HCT116 (cell line): ENCODE data around the gene PSORS1C2. TPM values are rescaled to one million over a fixed set of nuclear protein-coding genes. Genes with fewer than 3 reads are reported as not detected.

Experiments used
- ATAC-seq: fragments of 200-7000 bp; cut with Tn5 transposase; 2 replicates; pipeline ENCODE4 v1.9.1; 2020; ENCODE audit warnings: mild to moderate bottlenecking, moderate library complexity
- BruUV-seq: library from RNA; stranded (reverse); fragments of 400-500 nt; replicated peaks from 2 replicates; lab custom pipeline; 2021; lab: Mats Ljungman, UMichigan
- CTCF ChIA-PET: fragments of 300-600 bp; sonication (Branson Sonifier 250); formaldehyde crosslinking; loops from one replicate; lab custom pipeline; 2021; ENCODE audit warnings: antibody characterized with exemption; lab: Charles Lee
- POLR2A ChIA-PET: fragments of 300-600, 350-600 bp; sonication (Branson Sonifier 250); formaldehyde crosslinking; loops from one replicate; lab custom pipeline; 2021; ENCODE audit warnings: antibody characterized with exemption; lab: Charles Lee
- RAD21 ChIA-PET, 2 experiments: fragments of 300-600 bp; sonication (Branson Sonifier 250); formaldehyde crosslinking; loops; one replicate each; lab custom pipeline; 2023; ENCODE audit warnings: low total read pairs in 2 of 2; ENCODE audit not compliant: uncharacterized antibody in 2 of 2, unreplicated experiment in 2 of 2, low non-redundant PET in 1 of 2; lab: Charles Lee
- DNase-seq: peaks from one replicate; pipeline ENCODE4 v3.0.0-alpha.2; 2010; ENCODE audit warnings: low read depth, low spot score
- H2AFZ ChIP-seq: fragments of 200-600 bp; shearing (Covaris generic), sonication (generic); 2 replicates; pipeline ENCODE4 v1.6.1; 2017; ENCODE audit warnings: low read depth, mixed run types, mixed read lengths, antibody characterized with exemption, low read length; ENCODE audit not compliant: poor library complexity, severe bottlenecking
- H3K27ac ChIP-seq: 2 replicates; pipeline ENCODE4 v1.5.1; 2012; ENCODE audit warnings: low read depth, low read length
- H3K27me3 ChIP-seq: fragments of 200-600 bp; sonication (generic); 2 replicates; pipeline ENCODE4 v1.6.1; 2016; ENCODE audit warnings: mixed run types, low read length, mixed read lengths; ENCODE audit not compliant: insufficient read depth
- H3K36me3 ChIP-seq, 2 experiments: fragments of 200-500 bp in 1 of 2; fragments of 200-600 bp in 1 of 2; sonication (Bioruptor generic) in 1 of 2; sonication (generic) in 1 of 2; 2 replicates each; pipeline versions ENCODE4 v1.5.1 to v1.6.1; 2014 to 2016; ENCODE audit warnings: low read length in 2 of 2, inconsistent platforms in 1 of 2, mixed read lengths in 1 of 2, mixed run types in 1 of 2; ENCODE audit not compliant: insufficient read depth in 2 of 2, control insufficient read depth in 1 of 2
- H3K4me1 ChIP-seq, 2 experiments: fragments of 200-600 bp in 1 of 2; sonication (generic) in 1 of 2; 2 replicates each; pipeline versions ENCODE4 v1.5.1 to v1.6.1; 2012 to 2017; ENCODE audit warnings: low read length in 2 of 2, inconsistent platforms in 1 of 2, mild to moderate bottlenecking in 1 of 2, mixed read lengths in 1 of 2, mixed run types in 1 of 2, moderate library complexity in 1 of 2; ENCODE audit not compliant: insufficient read depth in 2 of 2, control insufficient read depth in 1 of 2
- H3K4me2 ChIP-seq: fragments of 200-600 bp; sonication (generic); 2 replicates; pipeline ENCODE4 v1.6.1; 2017; ENCODE audit warnings: mixed run types, low read length, mixed read lengths
- H3K4me3 ChIP-seq, 2 experiments: fragments of 200-600 bp in 1 of 2; sonication (generic) in 1 of 2; replicated peaks in 1 of 2; 2 replicates each; pipeline ENCODE4 v1.5.1; 2011 to 2016; ENCODE audit warnings: low read length in 2 of 2, control low read depth in 1 of 2, low read depth in 1 of 2, mild to moderate bottlenecking in 1 of 2, mixed read lengths in 1 of 2, mixed run types in 1 of 2
- H3K79me2 ChIP-seq: fragments of 200-600 bp; sonication (generic); 2 replicates; pipeline ENCODE4 v1.6.1; 2017; ENCODE audit warnings: mild to moderate bottlenecking, mixed run types, low read length, moderate library complexity, mixed read lengths; ENCODE audit not compliant: insufficient read depth
- H3K9ac ChIP-seq: fragments of 200-600 bp; sonication (generic); 2 replicates; pipeline ENCODE4 v1.6.1; 2016; ENCODE audit warnings: low read length, mixed read lengths
- H3K9me2 ChIP-seq: fragments of 200-600 bp; sonication (generic), shearing (Covaris generic); 2 replicates; pipeline ENCODE4 v1.6.1; 2017; ENCODE audit warnings: mixed run types, mild to moderate bottlenecking, moderate library complexity; ENCODE audit not compliant: insufficient read depth
- H3K9me3 ChIP-seq, 2 experiments: fragments of 200-500 bp in 1 of 2; fragments of 200-600 bp in 1 of 2; sonication (Bioruptor generic) in 1 of 2; sonication (generic) in 1 of 2; 2 replicates each; pipeline ENCODE4 v1.6.1; 2014 to 2017; ENCODE audit warnings: low read length in 2 of 2, mixed read lengths in 2 of 2, inconsistent platforms in 1 of 2, low read depth in 1 of 2, mild to moderate bottlenecking in 1 of 2, mixed run types in 1 of 2, moderate library complexity in 1 of 2; ENCODE audit not compliant: control insufficient read depth in 1 of 2, insufficient read depth in 1 of 2
- H4K20me1 ChIP-seq: fragments of 200-600 bp; sonication (generic), shearing (Covaris generic); 2 replicates; pipeline ENCODE4 v1.6.1; 2017; ENCODE audit warnings: mixed run types, mild to moderate bottlenecking, moderate library complexity; ENCODE audit not compliant: insufficient read depth
- ATF3 ChIP-seq: IDR thresholded peaks from 2 replicates; pipeline ENCODE4 v1.6.1; 2012
- CBX3 ChIP-seq: IDR thresholded peaks from 2 replicates; pipeline ENCODE4 v1.6.1; 2012; ENCODE audit warnings: low read depth
- CEBPB ChIP-seq: IDR thresholded peaks from 2 replicates; pipeline ENCODE4 v1.6.1; 2012; ENCODE audit warnings: low read depth
- JUND ChIP-seq: IDR thresholded peaks from 2 replicates; pipeline ENCODE4 v1.6.1; 2012
- MAX ChIP-seq: IDR thresholded peaks from 2 replicates; pipeline ENCODE4 v1.6.1; 2012
- POLR2A ChIP-seq: IDR thresholded peaks from 2 replicates; pipeline ENCODE4 v1.7.0; 2011; ENCODE audit warnings: borderline replicate concordance; ENCODE audit not compliant: insufficient read depth, insufficient read length; ENCODE audit errors: extremely low read depth
- RAD21 ChIP-seq: IDR thresholded peaks from 2 replicates; pipeline ENCODE4 v1.6.1; 2012; ENCODE audit warnings: low read depth, mild to moderate bottlenecking
- ZBTB33 ChIP-seq: IDR thresholded peaks from 2 replicates; pipeline ENCODE4 v1.6.1; 2011; ENCODE audit warnings: mild to moderate bottlenecking, low read length, moderate library complexity; ENCODE audit not compliant: insufficient replicate concordance; ENCODE audit errors: extremely low read depth
- intact Hi-C: fragments of 100-400 bp; cut with micrococcal nuclease; formaldehyde crosslinking; loops from 2 replicates; pipeline ENCODE4 v1.10.0; 2022
- total RNA-seq: library from RNA; stranded (reverse); gene quantifications from one replicate; pipeline ENCODE4 v1.2.1, GENCODE V29; 2021; ENCODE audit not compliant: unreplicated experiment

PSORS1C2 gene
- total RNA-seq, 1 experiment from 2014 or later = not detected

- Histone ChIP-seq H2AFZ (no peak overlapping the region), H3K4me1 (peaks cover 3 to 18% of the 10 kb centered on the region in 2 experiments), H3K79me2 (no peaks in the 10 kb centered on the region), H3K4me2 (no peak overlapping the region), H3K9ac (no peak overlapping the region), H3K36me3 (no peaks in the 10 kb centered on the region), H4K20me1 (no peaks in the 10 kb centered on the region), H3K27me3 (no peaks in the 10 kb centered on the region), H3K4me3 (no peak overlapping the region), H3K9me3 (no peaks in the 10 kb centered on the region), H3K27ac (no peak overlapping the region), H3K9me2 (no peaks in the 10 kb centered on the region)
- TF ChIP-seq MAX = no peak
- TF ChIP-seq POLR2A = no peak
- TF ChIP-seq ATF3 = no peak
- intact Hi-C loops = no loop called here
- no peak for DNase-seq
- CTCF ChIA-PET = interaction anchor here (1.3 kb wide), 1 partner anchor 192 kb away, joined by 3 read pairs; no protein-coding TSS in a partner anchor
- POLR2A ChIA-PET = no interaction called here
- RAD21 ChIA-PET = no interaction called here
- ATAC-seq = no peak
- no TSS peak for BruUV-seq
These were observed 35.5 kb upstream of the PSORS1C2 start for GRCh38 chr6:31174378-31174777.

DNA sequence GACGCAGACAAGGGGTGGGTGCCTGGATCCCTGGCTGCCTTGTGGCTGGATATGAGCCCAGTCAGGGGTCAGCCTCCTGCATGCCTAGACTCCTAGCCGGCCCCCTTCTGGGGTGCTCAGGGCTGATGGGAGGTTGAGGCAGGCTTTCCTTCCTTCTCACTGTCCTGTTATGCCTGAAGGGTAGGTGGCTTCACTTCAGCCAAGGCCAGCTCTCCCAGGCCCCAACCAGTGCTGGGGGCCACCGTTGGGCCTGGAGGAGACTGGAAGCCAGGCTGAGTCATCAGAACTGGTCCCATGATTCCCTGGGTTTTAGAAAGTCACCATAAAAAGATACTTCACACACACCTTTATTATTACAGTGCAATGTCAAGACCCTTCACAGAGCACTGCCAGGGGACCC, 34.5 kb upstream of the PSORS1C2 start:
- CTCF ChIA-PET = no interaction called here
- ATAC-seq = no peak
- Histone ChIP-seq H3K9me2 (no peaks in the 10 kb centered on the region), H3K27ac (no peak overlapping the region), H3K4me1 (peaks cover 3 to 19% of the 10 kb centered on the region in 2 experiments), H2AFZ (peak overlapping the region; percentile 35), H3K4me3 (no peak overlapping the region), H4K20me1 (no peaks in the 10 kb centered on the region), H3K9ac (no peak overlapping the region), H3K79me2 (no peaks in the 10 kb centered on the region), H3K4me2 (peak overlapping the region; percentile 9; the same call in 1 of the 2 replicates), H3K27me3 (no peaks in the 10 kb centered on the region), H3K36me3 (no peaks in the 10 kb centered on the region), H3K9me3 (no peaks in the 10 kb centered on the region)
- BruUV-seq = no TSS peak
- no peak for DNase-seq
- RAD21 ChIA-PET = no interaction called here
- POLR2A ChIA-PET = no interaction called here
- TF ChIP-seq RAD21 (no peak), CBX3 (no peak), POLR2A (no peak), ZBTB33 (no peak), CEBPB (no peak), JUND (no peak)
- intact Hi-C loops = no loop called here
